HEK293 (cell line): ENCODE measurements around the gene NEURL2.

ENCODE experiments used
- CTCF ChIA-PET: fragments of 350-600 bp; formaldehyde crosslinking; extraction: SDS; loops from one replicate; lab custom pipeline; 2021; ENCODE audit warnings: antibody characterized with exemption; lab: Yijun Ruan, JAX
- POLR2A ChIA-PET: fragments of 300-600 bp; formaldehyde crosslinking; extraction: SDS; loops from one replicate; lab custom pipeline; 2020; ENCODE audit warnings: antibody characterized with exemption, inconsistent platforms; lab: Yijun Ruan, JAX
- H3K27ac ChIP-seq: fragments of 200-500 bp; sonication (Bioruptor generic); 2 replicates; pipeline ENCODE4 v1.5.1; 2014; ENCODE audit warnings: low read depth, low read length, control low read depth, inconsistent platforms; ENCODE audit errors: extremely low read depth
- H3K36me3 ChIP-seq, 2 experiments: fragments of 200-500 bp in 1 of 2; sonication (Bioruptor generic) in 1 of 2; 1 replicate in 1 of 2; 2 replicates in 1 of 2; pipeline ENCODE4 v1.5.1; 2014 to 2017; ENCODE audit warnings: inconsistent platforms in 2 of 2, low read length in 2 of 2; ENCODE audit not compliant: control insufficient read depth in 2 of 2, insufficient read depth in 1 of 2
- H3K4me1 ChIP-seq: fragments of 200-500 bp; sonication (Bioruptor generic); 2 replicates; pipeline ENCODE4 v1.5.1; 2014; ENCODE audit warnings: mild to moderate bottlenecking, low read length, inconsistent platforms; ENCODE audit not compliant: control insufficient read depth, insufficient read depth
- H3K4me3 ChIP-seq: 2 replicates; pipeline ENCODE4 v1.5.1; 2011; ENCODE audit warnings: low read depth, mild to moderate bottlenecking, control low read depth, low read length, moderate library complexity
- H3K9me3 ChIP-seq: fragments of 200-500 bp; sonication (Bioruptor generic); 2 replicates; pipeline ENCODE4 v1.5.1; 2014; ENCODE audit warnings: low read depth, low read length, inconsistent platforms; ENCODE audit not compliant: control insufficient read depth, insufficient read depth
- HIC1 ChIP-seq: fragments of 450-650 bp; formaldehyde crosslinking; IDR thresholded peaks from 2 replicates; pipeline ENCODE4 v1.5.1; 2016; ENCODE audit warnings: missing biosample characterization, missing genetic modification characterization
- PRDM10 ChIP-seq: fragments of 450-650 bp; formaldehyde crosslinking; IDR thresholded peaks from 2 replicates; pipeline ENCODE4 v1.5.1; 2016; ENCODE audit warnings: missing biosample characterization, missing genetic modification characterization
- REPIN1 ChIP-seq: fragments of 450-650 bp; formaldehyde crosslinking; IDR thresholded peaks from 2 replicates; pipeline ENCODE4 v1.5.1; 2017; ENCODE audit warnings: missing biosample characterization, missing genetic modification characterization, low read depth
- ZBTB44 ChIP-seq: fragments of 450-650 bp; IDR thresholded peaks from 2 replicates; pipeline ENCODE4 v1.5.1; 2018; ENCODE audit warnings: missing biosample characterization, mild to moderate bottlenecking, missing genetic modification characterization
- ZNF341 ChIP-seq: fragments of 450-650 bp; formaldehyde crosslinking; IDR thresholded peaks from 2 replicates; pipeline ENCODE4; 2016; ENCODE audit warnings: low read depth, missing biosample characterization, missing genetic modification characterization
- ZNF645 ChIP-seq: fragments of 450-650 bp; formaldehyde crosslinking; IDR thresholded peaks from 2 replicates; pipeline ENCODE4; 2016; ENCODE audit warnings: missing biosample characterization, missing genetic modification characterization

Gene NEURL2

DNA sequence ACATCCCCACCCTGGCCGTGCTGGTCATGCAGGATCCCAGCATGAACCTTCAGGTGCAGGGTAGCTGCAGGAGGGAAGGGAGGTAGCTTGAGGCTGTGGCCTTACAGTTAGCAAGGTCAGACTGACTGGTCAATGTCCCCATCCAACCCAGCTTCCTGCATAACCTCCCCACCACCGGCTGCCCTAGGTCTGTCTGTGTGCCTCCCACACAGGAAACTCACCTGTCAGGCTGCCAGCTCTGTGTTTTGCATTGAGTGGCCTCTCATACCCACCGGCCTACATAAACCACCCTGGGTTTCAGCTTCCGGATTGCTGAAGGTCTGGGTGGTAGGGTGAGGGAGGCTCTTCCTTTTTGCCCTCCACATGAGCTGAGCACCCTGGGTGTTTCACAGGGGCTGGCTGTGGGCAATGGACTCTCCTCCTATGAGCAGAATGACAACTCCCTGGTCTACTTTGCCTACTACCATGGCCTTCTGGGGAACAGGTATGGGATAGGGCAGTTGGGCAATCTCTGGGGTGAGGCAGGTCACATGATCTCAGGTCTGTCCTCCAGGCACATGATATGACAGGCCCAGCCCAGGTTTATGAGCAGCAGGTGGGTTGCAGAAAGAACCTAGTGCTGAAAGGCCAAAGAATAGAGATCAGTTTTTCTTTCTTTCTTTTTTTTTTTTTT, 2.0 kb upstream of the NEURL2 start (continued):
- TF ChIP-seq REPIN1 (tag by site-specific recombination) (no peak), ZNF341 (tag by site-specific recombination) (no peak)

GRCh38 chr20:45892049-45892825, 1.2 kb upstream of the NEURL2 start:
- H3K27ac ChIP-seq, result no peak overlapping the region
- peaks cover 0 to 40% of the 10 kb centered on the region in 2 experiments; a peak in 2 of 3 replicates for H3K36me3 ChIP-seq
- POLR2A ChIA-PET, result interaction anchor here (0.7 kb wide), 1 partner anchor 13 kb away, joined by 3 read pairs; no protein-coding TSS in a partner anchor
- peak overlapping the region; percentile 90 for H3K4me3 ChIP-seq
- H3K9me3 ChIP-seq, result no peaks in the 10 kb centered on the region
- CTCF ChIA-PET, result interaction anchor here (0.5 to 1.6 kb wide), 4 partner anchors 16 to 41 kb away, joined by 3 to 4 read pairs (median 4); no protein-coding TSS in a partner anchor
- H3K4me1 ChIP-seq, result peaks cover 3% of the 10 kb centered on the region; the same call in 1 of the 2 replicates
- TF ChIP-seq ZNF645 (tag by site-specific recombination) (no peak), PRDM10 (0 out of 2 replicates have a peak, but pooled peaks have one; percentile 55)

GRCh38 chr20:45890077-45890984, 677 bp downstream of the NEURL2 start:
- Histone ChIP-seq H3K4me3 (peak overlapping the region; percentile 90), H3K27ac (no peak overlapping the region; the same call in 1 of the 2 replicates), H3K4me1 (peaks cover 3% of the 10 kb centered on the region; the same call in 1 of the 2 replicates), H3K9me3 (no peaks in the 10 kb centered on the region), H3K36me3 (peaks cover 0 to 46% of the 10 kb centered on the region in 2 experiments; a peak in 2 of 3 replicates)
- TF ChIP-seq ZBTB44 (no peak), HIC1 (tag by site-specific recombination) (0 out of 2 replicates have a peak, but pooled peaks have one; percentile 8)
- ChIA-PET POLR2A (interaction anchor here (0.8 to 2.0 kb wide), 5 partner anchors 9 to 44 kb away, joined by 3 to 16 read pairs (median 4); partner anchors contain the start of genes ACOT8, PCIF1, ZSWIM1 and ZSWIM3), CTCF (interaction anchor here (0.8 to 1.6 kb wide), 4 partner anchors 9 to 91 kb away, joined by 3 to 7 read pairs (median 4); no protein-coding TSS in a partner anchor)
